NT2/D1 (cell line): ENCODE measurements around the gene RAB3IL1.

Experiments used
- SUZ12 ChIP-seq: IDR thresholded peaks from 2 replicates; pipeline ENCODE4 v1.6.1; 2011; ENCODE audit not compliant: insufficient read length, insufficient read depth; ENCODE audit errors: extremely low read depth
- YY1 ChIP-seq: IDR thresholded peaks from 2 replicates; pipeline ENCODE4 v1.6.1; 2011; ENCODE audit not compliant: insufficient read length, insufficient read depth

DNA sequence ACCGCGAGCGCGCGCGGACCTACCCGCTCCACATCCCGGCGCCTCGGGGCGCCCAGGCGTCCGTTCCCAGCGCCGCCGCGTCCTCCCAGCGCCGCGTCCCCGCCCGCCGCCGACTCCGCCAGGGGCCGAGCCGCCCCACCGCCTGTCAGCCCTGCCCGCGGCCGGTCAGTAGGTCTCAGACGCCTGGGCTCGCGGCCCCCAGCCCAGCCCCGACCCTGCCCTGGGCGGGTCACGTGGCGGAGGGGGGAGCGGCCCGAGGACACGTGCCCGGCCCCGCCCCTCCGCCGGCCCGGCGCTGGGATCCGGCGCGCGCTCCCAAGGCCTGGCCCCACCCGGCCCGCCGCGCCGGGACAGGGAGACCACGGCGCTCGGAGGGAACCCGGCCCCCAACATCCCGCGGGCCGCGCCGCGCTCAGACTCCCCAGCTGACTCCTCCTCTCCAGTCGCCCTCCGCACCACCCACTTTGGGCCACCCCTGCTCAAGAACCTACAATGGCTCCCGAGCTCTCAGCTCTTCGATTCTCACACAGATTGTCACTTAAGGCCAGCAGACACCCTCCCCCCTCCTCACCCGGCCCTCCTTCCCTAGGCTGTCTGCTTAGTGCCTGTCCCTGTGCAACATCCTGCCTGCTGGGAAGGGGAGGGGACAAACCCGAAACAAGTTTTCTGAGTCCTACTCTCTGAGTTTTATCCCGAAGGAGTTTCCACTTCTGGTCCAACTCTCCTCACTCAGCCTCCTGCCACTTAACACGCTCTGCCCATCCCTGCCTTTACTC lies at the start of gene RAB3IL1:
- TF ChIP-seq SUZ12, result no peak
- TF ChIP-seq YY1, result no peak
